HL-60 (cell line): ENCODE data around the gene DYNC1H1.

Experiments
- CTCF ChIP-seq: IDR thresholded peaks from one replicate; pipeline ENCODE4 v1.5.1; 2011; ENCODE audit warnings: low read length, control low read depth, inconsistent platforms; ENCODE audit not compliant: insufficient read depth
- GABPA ChIP-seq: IDR thresholded peaks from 2 replicates; pipeline ENCODE4 v1.6.1; 2012; ENCODE audit warnings: low read depth
- POLR2AphosphoS5 ChIP-seq: IDR thresholded peaks from 2 replicates; pipeline ENCODE4 v1.6.1; 2012; ENCODE audit warnings: low read depth
- REST ChIP-seq: IDR thresholded peaks from 2 replicates; pipeline ENCODE4 v1.6.1; 2012; ENCODE audit warnings: low read depth; ENCODE audit not compliant: insufficient replicate concordance
- SPI1 ChIP-seq: IDR thresholded peaks from 2 replicates; pipeline ENCODE4 v1.6.1; 2012; ENCODE audit warnings: low read depth, mild to moderate bottlenecking, borderline replicate concordance

- TF ChIP-seq CTCF (no peak), POLR2AphosphoS5 (no peak), GABPA (no peak), SPI1 (no peak), REST (no peak)
These were observed 123.3 kb downstream of the DYNC1H1 start for GRCh38 chr14:102087762-102088011.
